ENCODE data around the gene TRIP4. TPM values are rescaled to one million over a fixed set of nuclear protein-coding genes. Genes with fewer than 3 reads are reported as not detected.
"Not testable (repeated sequence)": the region's sequence is repeated elsewhere in the genome, so short reads cannot be mapped to it uniquely, and the experiment has no call there.

Gene TRIP4
- polyA plus RNA-seq, 1 donor from 2014 or later, result 20.8 TPM

GRCh38 chr15:64493641-64494040 is 106.0 kb downstream of the TRIP4 start:
- H3K9me2 ChIP-seq (ENCODE audit: insufficient read depth, low read length), result no peaks in the 10 kb centered on the region
- no peak overlapping the region for H3K4me2 ChIP-seq (ENCODE audit: low read length)
- no peak overlapping the region for H3K4me3 ChIP-seq (ENCODE audit: low read length)
- no peak overlapping the region for H3K9ac ChIP-seq (ENCODE audit: low read length)
- H2AFZ ChIP-seq (ENCODE audit: low read depth, low read length), result no peak overlapping the region
- no peaks in the 10 kb centered on the region for H3F3A ChIP-seq (ENCODE audit: insufficient read depth, low read length, poor library complexity, severe bottlenecking)
- TF ChIP-seq SMC3 (conservative IDR thresholded peaks at IDR 0.05; ENCODE audit: poor library complexity), result no peak
- TF ChIP-seq EZH2 (IDR thresholded peaks at IDR 0.05; ENCODE audit: borderline replicate concordance, insufficient read depth, low read length, poor library complexity, severe bottlenecking), result no peak
- no peak for TF ChIP-seq MXI1 (conservative IDR thresholded peaks at IDR 0.05; ENCODE audit: poor library complexity, severe bottlenecking)
- no peak for TF ChIP-seq TAF1 (IDR thresholded peaks at IDR 0.05; ENCODE audit: low read depth)
- no peak for TF ChIP-seq CTCF (IDR thresholded peaks at IDR 0.05; ENCODE audit: poor library complexity, severe bottlenecking)
- TF ChIP-seq POLR2AphosphoS5 (IDR thresholded peaks at IDR 0.05), result no peak
- TF ChIP-seq RAD21 (conservative IDR thresholded peaks at IDR 0.05), result no peak
- TF ChIP-seq REST (IDR thresholded peaks at IDR 0.05; ENCODE audit: borderline replicate concordance), result no peak
- no peak for TF ChIP-seq EP300 (conservative IDR thresholded peaks at IDR 0.05; ENCODE audit: poor library complexity, severe bottlenecking)
- no peaks in the 10 kb centered on the region for H3K9me3 ChIP-seq (ENCODE audit: low read length)
- no peaks in the 10 kb centered on the region for H4K20me1 ChIP-seq (ENCODE audit: insufficient read depth)
- no peak overlapping the region for H3K27ac ChIP-seq (ENCODE audit: low read length)
- H3K36me3 ChIP-seq (ENCODE audit: insufficient read depth, low read length), result no peaks in the 10 kb centered on the region
- no peaks in the 10 kb centered on the region for H3K27me3 ChIP-seq (ENCODE audit: insufficient read depth, low read depth, low read length)
- H3K79me2 ChIP-seq (replicated peaks; ENCODE audit: insufficient read depth, low read length), result peaks cover 73% of the 10 kb centered on the region

GRCh38 chr15:64495968-64496367 is 108.3 kb downstream of the TRIP4 start:
- not testable (repeated sequence) for H3K27ac ChIP-seq (ENCODE audit: low read length); H3K9me3 ChIP-seq (ENCODE audit: low read length); H3K4me2 ChIP-seq (ENCODE audit: low read length); H3F3A ChIP-seq (ENCODE audit: insufficient read depth, low read length, poor library complexity, severe bottlenecking); H3K27me3 ChIP-seq (ENCODE audit: insufficient read depth, low read depth, low read length); H4K20me1 ChIP-seq (ENCODE audit: insufficient read depth); H3K9me2 ChIP-seq (ENCODE audit: insufficient read depth, low read length); H3K36me3 ChIP-seq (ENCODE audit: insufficient read depth, low read length); H3K4me3 ChIP-seq (ENCODE audit: low read length); H3K9ac ChIP-seq (ENCODE audit: low read length); H2AFZ ChIP-seq (ENCODE audit: low read depth, low read length)
- peaks cover 81% of the 10 kb centered on the region for H3K79me2 ChIP-seq (replicated peaks; ENCODE audit: insufficient read depth, low read length)
